Glutamatergic neuron (in vitro differentiated cells): Measurements from ENCODE around the gene EPHA7. TPM values are rescaled to one million over a fixed set of nuclear protein-coding genes. Genes with fewer than 3 reads are reported as not detected.
A peak's percentile ranks its signal among the peaks of the same experiment; 100 is the strongest.

Experiments
- DNase-seq: peaks from one replicate; pipeline ENCODE4 v3.0.0; 2022
- H3K27ac Mint-ChIP-seq: one replicate; pipeline ENCODE4 v1.8.0; 2020; ENCODE audit warnings: mild to moderate bottlenecking, mixed read lengths, inconsistent platforms; ENCODE audit not compliant: unreplicated experiment
- H3K27me3 Mint-ChIP-seq: one replicate; pipeline ENCODE4 v1.8.0; 2020; ENCODE audit warnings: mild to moderate bottlenecking, moderate library complexity, mixed read lengths, inconsistent platforms; ENCODE audit not compliant: unreplicated experiment
- H3K36me3 Mint-ChIP-seq: one replicate; pipeline ENCODE4 v1.8.0; 2020; ENCODE audit warnings: mild to moderate bottlenecking, mixed read lengths, inconsistent platforms; ENCODE audit not compliant: unreplicated experiment
- H3K4me1 Mint-ChIP-seq: one replicate; pipeline ENCODE4 v1.8.0; 2020; ENCODE audit warnings: mild to moderate bottlenecking, low read depth, mixed read lengths, inconsistent platforms; ENCODE audit not compliant: unreplicated experiment
- H3K4me3 Mint-ChIP-seq: one replicate; pipeline ENCODE4 v1.8.0; 2020; ENCODE audit warnings: mild to moderate bottlenecking, mixed read lengths, inconsistent platforms; ENCODE audit not compliant: unreplicated experiment
- H3K9me3 Mint-ChIP-seq: one replicate; pipeline ENCODE4 v1.8.0; 2020; ENCODE audit warnings: mild to moderate bottlenecking, moderate library complexity, mixed read lengths, inconsistent platforms; ENCODE audit not compliant: unreplicated experiment
- total RNA-seq: library from RNA; stranded (reverse); fragmentation: NEBNext Ultra II Directional; extraction: Animal tissue kit (Norgen Biotek cat#: 25700); gene quantifications from one replicate; pipeline ENCODE4 v1.2.1, GENCODE V29; 2021; ENCODE audit not compliant: unreplicated experiment
- TF ChIP-seq, protein P1 (sequence below): fragments of 200-600 bp; sonication (generic); IDR thresholded peaks from one replicate; pipeline ENCODE4 v1.5.0; 2021; ENCODE audit not compliant: partially characterized antibody, unreplicated experiment

Gene EPHA7
- total RNA-seq, 1 donor from 2014 or later, result 3.6 TPM

DNA sequence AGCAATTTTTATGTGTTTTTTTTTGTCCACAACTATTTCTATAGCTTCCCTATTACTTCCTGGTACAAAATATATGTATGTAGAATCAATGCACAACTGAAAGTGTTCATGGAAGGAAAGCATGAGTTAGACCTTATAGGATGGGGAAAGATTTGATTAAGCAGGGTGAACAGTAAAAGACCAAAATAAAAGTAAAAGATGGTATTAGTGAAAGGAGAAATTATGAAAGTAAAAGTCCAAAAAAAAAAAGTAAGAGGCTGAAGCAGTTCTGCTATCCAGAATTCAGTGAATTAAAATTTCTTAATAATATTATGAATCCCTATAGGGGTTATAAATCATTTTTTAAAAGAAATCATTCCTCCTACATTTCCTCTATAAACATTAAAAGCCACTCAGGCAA is 114.3 kb downstream of the EPHA7 start:
- Mint-ChIP-seq H3K4me3 (peak overlapping the region; percentile 22), H3K4me1 (peaks cover 8% of the 10 kb centered on the region)

DNA sequence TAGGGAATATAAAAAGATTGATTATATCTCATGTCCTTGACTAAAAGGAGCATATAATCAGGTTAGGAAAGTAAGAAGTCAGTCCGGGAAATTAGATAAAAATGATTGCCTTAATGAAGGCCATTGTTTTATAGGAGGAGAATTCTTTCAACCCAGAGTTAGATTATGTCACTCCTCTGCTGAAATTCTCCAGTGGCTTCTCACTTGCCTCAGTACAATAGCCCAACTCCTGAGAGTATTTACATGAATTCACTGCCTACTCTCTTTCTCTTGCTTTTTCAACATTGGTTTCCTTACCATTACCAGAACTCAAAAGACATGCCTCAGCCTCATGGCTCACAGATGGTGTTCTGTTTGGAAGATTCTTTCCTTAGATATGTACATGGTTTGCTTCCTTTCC is 114.9 kb downstream of the EPHA7 start:
- no peaks in the 10 kb centered on the region for H3K36me3 Mint-ChIP-seq
- no peak overlapping the region for H3K4me3 Mint-ChIP-seq
- H3K4me1 Mint-ChIP-seq, result peaks cover 8% of the 10 kb centered on the region
- H3K27ac Mint-ChIP-seq, result no peak overlapping the region
- TF ChIP-seq, protein P1, sequence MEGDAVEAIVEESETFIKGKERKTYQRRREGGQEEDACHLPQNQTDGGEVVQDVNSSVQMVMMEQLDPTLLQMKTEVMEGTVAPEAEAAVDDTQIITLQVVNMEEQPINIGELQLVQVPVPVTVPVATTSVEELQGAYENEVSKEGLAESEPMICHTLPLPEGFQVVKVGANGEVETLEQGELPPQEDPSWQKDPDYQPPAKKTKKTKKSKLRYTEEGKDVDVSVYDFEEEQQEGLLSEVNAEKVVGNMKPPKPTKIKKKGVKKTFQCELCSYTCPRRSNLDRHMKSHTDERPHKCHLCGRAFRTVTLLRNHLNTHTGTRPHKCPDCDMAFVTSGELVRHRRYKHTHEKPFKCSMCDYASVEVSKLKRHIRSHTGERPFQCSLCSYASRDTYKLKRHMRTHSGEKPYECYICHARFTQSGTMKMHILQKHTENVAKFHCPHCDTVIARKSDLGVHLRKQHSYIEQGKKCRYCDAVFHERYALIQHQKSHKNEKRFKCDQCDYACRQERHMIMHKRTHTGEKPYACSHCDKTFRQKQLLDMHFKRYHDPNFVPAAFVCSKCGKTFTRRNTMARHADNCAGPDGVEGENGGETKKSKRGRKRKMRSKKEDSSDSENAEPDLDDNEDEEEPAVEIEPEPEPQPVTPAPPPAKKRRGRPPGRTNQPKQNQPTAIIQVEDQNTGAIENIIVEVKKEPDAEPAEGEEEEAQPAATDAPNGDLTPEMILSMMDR, result no peak
- H3K27me3 Mint-ChIP-seq, result no peaks in the 10 kb centered on the region
- no peak for DNase-seq
- no peaks in the 10 kb centered on the region for H3K9me3 Mint-ChIP-seq

More for the DNA sequence above, 114.3 kb downstream of the EPHA7 start:
- no peak for DNase-seq
- Mint-ChIP-seq H3K27ac (peak overlapping the region; percentile 23), H3K36me3 (no peaks in the 10 kb centered on the region), H3K9me3 (no peaks in the 10 kb centered on the region), H3K27me3 (no peaks in the 10 kb centered on the region)
- TF ChIP-seq, protein P1, result no peak

DNA sequence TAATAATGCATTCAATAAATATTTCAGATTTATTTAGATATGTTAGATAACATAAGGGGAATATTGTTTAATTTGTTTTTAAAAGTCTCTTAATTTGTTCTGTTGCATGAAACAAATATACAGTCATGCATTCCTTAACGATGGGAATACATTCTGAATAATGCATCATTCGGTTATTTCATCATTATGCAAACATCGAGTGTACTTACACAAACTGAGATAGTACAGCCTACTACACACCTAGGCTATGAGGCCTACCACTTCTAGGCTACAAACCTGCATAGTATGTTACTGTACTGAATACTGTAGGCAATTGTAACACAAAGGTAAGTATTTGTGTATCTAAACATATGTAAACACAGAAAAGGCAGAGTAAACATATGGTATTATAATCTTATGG is 118.7 kb downstream of the EPHA7 start:
- no peaks in the 10 kb centered on the region for H3K27me3 Mint-ChIP-seq
- no peak overlapping the region for H3K27ac Mint-ChIP-seq
- H3K4me1 Mint-ChIP-seq, result peaks cover 8% of the 10 kb centered on the region
- H3K36me3 Mint-ChIP-seq, result no peaks in the 10 kb centered on the region
- no peak for DNase-seq
- no peaks in the 10 kb centered on the region for H3K9me3 Mint-ChIP-seq
- no peak overlapping the region for H3K4me3 Mint-ChIP-seq
- TF ChIP-seq, protein P1, result no peak

DNA sequence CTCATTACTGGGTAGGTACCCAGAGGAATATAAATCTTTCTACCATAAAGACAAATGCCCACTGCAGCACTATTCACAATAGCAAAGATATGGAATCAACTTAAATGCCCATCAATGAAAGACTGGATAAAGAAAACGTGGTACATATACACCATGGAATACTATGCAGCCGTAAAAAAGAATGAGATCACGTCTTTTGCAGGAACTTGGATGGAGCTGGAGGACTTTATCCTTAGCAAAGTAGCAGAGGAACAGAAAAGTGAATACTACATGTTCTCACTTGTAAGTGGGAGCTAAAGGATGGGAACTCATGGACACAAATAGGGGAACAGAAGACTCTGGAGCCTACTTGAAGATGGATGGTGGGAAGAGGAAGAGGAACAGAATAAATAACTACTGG is 119.7 kb downstream of the EPHA7 start:
- H3K4me3 Mint-ChIP-seq, result no peak overlapping the region
- H3K27ac Mint-ChIP-seq, result no peak overlapping the region
- no peak for DNase-seq
- TF ChIP-seq, protein P1, result no peak
- H3K4me1 Mint-ChIP-seq, result peaks cover 3% of the 10 kb centered on the region
- H3K36me3 Mint-ChIP-seq, result no peaks in the 10 kb centered on the region
- H3K9me3 Mint-ChIP-seq, result no peaks in the 10 kb centered on the region
- H3K27me3 Mint-ChIP-seq, result no peaks in the 10 kb centered on the region

DNA sequence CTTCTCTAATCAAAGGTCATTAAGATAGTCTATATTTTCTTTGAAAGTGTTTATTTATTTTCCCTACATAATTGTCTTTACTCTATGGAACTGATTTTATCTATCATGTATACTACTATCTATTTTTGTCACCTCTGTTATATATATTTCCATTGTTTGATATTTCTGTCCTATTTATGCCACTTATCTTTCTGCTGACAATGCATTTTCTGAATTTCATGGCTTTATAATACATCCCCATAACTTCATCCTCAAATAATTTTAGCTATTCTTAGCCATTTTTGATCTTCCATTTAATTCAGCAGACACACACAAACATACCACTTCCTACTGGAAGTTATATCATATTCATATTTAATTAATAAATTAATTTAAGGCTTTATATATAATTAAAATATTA is 123.7 kb downstream of the EPHA7 start:
- H3K27ac Mint-ChIP-seq, result no peak overlapping the region
- TF ChIP-seq, protein P1, result no peak
- H3K4me1 Mint-ChIP-seq, result no peaks in the 10 kb centered on the region
- no peaks in the 10 kb centered on the region for H3K36me3 Mint-ChIP-seq
- no peaks in the 10 kb centered on the region for H3K27me3 Mint-ChIP-seq
- DNase-seq, result no peak
- H3K9me3 Mint-ChIP-seq, result no peaks in the 10 kb centered on the region
- no peak overlapping the region for H3K4me3 Mint-ChIP-seq
